Spinal cord (tissue), 10 donors: ENCODE results near the gene SLC34A1. TPM values are rescaled to one million over a fixed set of nuclear protein-coding genes. Genes with fewer than 3 reads are reported as not detected.

Source experiments
- DNase-seq, 6 donors: peaks; one replicate each; pipeline versions ENCODE4 v3.0.0 to v3.0.0-alpha.2; 2013 to 2015; ENCODE audit warnings: low spot score in 6 of 6, low read depth in 4 of 6
- H3K27ac ChIP-seq: one replicate; pipeline ENCODE4 v1.5.1; 2013; ENCODE audit warnings: low read depth, low read length, control low read depth
- H3K27me3 ChIP-seq: one replicate; pipeline ENCODE4 v1.6.1; 2013; ENCODE audit warnings: low read length; ENCODE audit not compliant: control insufficient read depth, insufficient read depth
- H3K36me3 ChIP-seq: one replicate; pipeline ENCODE4 v1.6.1; 2013; ENCODE audit warnings: low read length; ENCODE audit not compliant: control insufficient read depth, insufficient read depth
- H3K4me1 ChIP-seq: one replicate; pipeline ENCODE4 v1.6.1; 2013; ENCODE audit warnings: low read length; ENCODE audit not compliant: control insufficient read depth, insufficient read depth
- H3K4me3 ChIP-seq: one replicate; pipeline ENCODE4 v1.5.1; 2013; ENCODE audit warnings: low read depth, low read length, control low read depth
- H3K9me3 ChIP-seq: one replicate; pipeline ENCODE4 v1.6.1; 2013; ENCODE audit warnings: low read length; ENCODE audit not compliant: control insufficient read depth, insufficient read depth
- WGBS: methylation state at CpG from one replicate; pipeline ENCODE4 v1.1.5; 2013; ENCODE audit warnings: missing lambda C conversion rate; ENCODE audit not compliant: insufficient coverage; 5-methylcytosine and 5-hydroxymethylcytosine counted together
- polyA plus RNA-seq, 2 donors: library from polyadenylated mRNA; unstranded; fragments of 120-200 nt; gene quantifications; one replicate each; pipeline ENCODE4 v1.2.1, GENCODE V29; 2013; ENCODE audit not compliant: insufficient read length in 2 of 2
- total RNA-seq, 2 donors: library from RNA; depleted of rRNA in 1 of 2; stranded (reverse); fragments of 120-200 nt in 1 of 2; fragments of >200 nt in 1 of 2; gene quantifications; one replicate each; pipeline versions ENCODE4 v1.2.3 to v1.2.4, GENCODE V29; 2013 to 2014
- donor health status: healthy.

SLC34A1 gene
- total and polyA plus RNA-seq, 4 donors = 0.68 to 1.2 TPM; not detected in 2

GRCh38 chr5:177367323-177367848 is 16.8 kb upstream of the SLC34A1 start:
- no peak overlapping the region for H3K27ac ChIP-seq
- H3K27me3 ChIP-seq = peaks cover 46% of the 10 kb centered on the region
- no peaks in the 10 kb centered on the region for H3K9me3 ChIP-seq
- no peak for DNase-seq
- 6% methylated on average over 44 of the region's 46 CpGs for WGBS
- H3K4me1 ChIP-seq = peaks cover 51% of the 10 kb centered on the region
- peak overlapping the region; percentile 52 for H3K4me3 ChIP-seq
- H3K36me3 ChIP-seq = peaks cover 5% of the 10 kb centered on the region

DNA sequence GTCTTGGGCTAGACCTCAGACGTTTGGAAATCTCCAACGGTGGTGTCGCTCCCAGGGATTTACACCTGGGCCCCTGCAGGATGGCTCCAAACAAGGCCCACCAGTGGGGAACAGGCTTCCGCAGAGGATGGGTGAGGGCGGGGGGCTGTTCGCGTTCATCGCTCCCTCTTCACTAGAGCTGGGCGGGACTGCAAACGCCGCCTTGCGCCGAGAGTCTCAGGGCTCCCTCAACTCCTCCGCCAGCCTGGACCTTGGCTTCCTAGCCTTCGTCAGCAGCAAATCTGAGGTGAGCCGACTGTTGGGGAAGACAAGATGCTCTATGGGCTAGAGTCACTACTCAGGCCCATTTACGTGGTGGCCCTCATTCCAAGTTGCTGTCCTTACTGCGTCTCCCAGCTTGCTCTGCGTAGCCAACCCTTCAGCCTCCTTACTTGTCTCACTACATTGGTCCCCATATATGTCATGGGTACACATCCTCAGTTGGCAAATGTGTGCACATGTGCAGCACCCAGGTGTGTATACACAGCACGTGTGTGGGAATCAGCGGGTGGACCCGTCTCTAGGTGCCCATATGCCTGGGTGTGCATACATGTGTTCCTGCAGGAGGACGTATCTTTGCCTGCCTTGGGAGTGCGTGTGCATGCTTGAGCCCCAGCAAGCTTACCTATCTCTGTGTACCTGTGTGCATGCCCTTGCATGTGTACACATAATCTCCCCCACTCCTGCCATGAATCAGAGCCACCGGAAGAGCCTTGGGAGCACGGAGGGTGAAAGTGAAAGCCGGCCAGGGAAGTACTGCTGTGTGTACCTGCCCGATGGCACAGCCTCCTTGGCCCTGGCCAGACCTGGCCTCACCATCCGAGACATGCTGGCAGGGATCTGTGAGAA is 16.0 kb upstream of the SLC34A1 start:
- Histone ChIP-seq H3K9me3 (no peaks in the 10 kb centered on the region), H3K4me3 (no peak overlapping the region), H3K36me3 (peaks cover 5% of the 10 kb centered on the region), H3K27me3 (peaks cover 45% of the 10 kb centered on the region), H3K4me1 (peaks cover 43% of the 10 kb centered on the region), H3K27ac (no peak overlapping the region)
- WGBS = 66% methylated on average over 26 of the region's 29 CpGs
- DNase-seq = no peak

DNA sequence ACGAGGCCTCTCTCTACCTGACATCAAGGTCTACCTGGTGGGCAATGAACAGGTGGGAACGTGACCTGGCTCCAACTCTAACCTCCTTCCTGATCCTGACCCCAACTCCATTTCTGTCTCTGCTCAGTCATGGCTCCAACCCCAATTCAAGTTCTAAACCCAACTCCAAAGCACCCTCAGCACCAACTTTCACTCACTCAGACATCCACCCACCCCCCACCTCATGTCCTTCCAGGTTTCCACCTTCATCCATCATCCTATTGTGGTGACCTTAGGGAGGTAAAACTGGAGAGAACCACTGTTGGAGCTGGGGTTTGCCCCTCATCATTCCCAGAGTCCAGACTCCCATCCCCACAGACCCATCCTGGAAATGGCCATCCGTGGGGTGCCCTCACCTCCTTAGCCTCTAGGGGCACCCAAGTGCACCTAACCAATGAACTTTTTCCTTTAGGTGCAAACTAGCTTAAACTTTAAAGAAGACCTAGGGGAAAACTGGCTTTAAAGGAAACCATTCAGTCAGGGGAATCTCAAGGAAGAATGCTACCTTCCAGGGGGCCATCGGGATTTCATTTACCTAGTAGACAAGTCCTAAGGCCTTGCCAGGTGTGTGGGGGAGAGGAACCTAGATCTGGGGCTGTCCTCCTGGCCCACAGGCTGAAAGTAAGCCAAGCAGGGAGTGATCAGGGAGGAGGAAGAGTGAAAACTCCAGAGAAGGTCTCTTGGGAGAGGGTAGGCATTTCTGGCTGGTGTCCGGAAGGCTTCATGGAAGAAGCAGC is 15.2 kb upstream of the SLC34A1 start:
- H3K27ac ChIP-seq = no peak overlapping the region
- no peak for DNase-seq
- 98% methylated on average over 4 of the region's 5 CpGs for WGBS
- H3K27me3 ChIP-seq = peaks cover 40% of the 10 kb centered on the region
- H3K9me3 ChIP-seq = no peaks in the 10 kb centered on the region
- H3K4me1 ChIP-seq = peaks cover 40% of the 10 kb centered on the region
- H3K36me3 ChIP-seq = peaks cover 8% of the 10 kb centered on the region
- H3K4me3 ChIP-seq = no peak overlapping the region

DNA sequence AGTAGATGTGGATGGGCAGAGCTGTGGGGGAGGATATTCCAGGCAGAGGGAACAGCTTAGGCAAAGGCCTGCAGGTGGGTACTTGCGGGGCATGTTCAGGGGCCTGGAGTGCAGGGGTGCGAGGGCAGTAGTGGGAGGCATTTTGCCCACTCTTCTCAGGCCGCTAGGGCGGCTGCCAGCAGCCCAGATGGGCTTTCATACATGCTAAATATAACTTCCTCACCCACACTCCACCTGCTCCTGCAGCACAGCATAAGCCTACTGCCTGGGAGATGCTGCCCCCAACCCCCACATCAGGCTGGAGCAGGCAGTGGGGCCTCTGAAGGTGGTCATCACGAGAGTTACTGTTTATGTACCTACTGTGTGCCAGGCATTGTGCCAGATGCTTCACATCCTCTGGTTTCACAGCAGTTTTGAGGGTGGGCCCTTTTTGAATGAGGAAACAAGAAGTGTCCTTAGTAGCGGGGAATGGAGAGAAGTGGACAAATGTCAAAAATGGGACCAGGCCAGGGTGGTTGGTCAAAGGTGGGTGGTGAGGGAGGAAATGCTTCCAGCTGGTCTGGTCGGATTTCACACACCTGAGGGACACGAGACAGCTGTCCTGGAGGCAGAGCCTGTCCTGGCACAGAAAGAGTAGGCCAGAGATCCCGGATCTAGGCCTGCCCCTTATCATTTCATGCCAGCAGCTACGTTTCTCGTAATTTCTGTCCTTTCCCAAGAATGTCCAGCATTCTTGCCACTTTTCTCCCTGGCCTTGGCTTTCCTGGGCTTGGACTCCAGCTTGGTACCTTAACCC is 14.4 kb upstream of the SLC34A1 start:
- DNase-seq = no peak

DNA sequence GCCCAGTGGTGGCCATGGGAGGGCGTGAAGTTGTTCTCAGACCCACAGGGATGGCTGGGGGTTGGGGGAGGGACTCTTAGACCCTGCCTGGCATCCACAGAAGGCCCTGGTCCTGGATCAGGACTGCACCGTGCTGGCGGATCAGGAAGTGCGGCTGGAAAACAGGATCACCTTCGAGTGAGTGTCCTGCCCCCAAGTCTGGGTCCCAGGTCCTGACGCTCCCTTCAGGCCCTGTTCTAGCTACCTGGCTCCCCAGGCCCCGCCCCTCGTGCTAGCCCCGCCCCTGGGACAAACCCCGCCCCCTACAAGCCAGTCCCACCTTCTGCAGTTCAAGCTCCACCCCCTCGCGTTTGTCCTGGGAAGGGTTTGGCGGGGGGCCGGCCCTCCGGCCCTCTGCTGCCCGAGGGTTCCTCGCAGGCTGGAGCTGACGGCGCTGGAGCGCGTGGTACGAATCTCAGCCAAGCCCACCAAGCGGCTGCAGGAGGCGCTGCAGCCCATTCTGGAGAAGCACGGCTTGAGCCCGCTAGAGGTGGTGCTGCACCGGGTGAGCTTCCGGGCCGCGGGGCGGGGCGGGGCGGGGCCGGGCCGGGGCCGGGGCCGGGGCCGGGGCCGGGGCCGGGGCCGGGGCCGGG is 13.6 kb upstream of the SLC34A1 start:
- H3K4me3 ChIP-seq = no peak overlapping the region
- peaks cover 33% of the 10 kb centered on the region for H3K27me3 ChIP-seq
- DNase-seq = peak in 4 of 6 donors; percentile 44 to 89 (median 72)
- peaks cover 8% of the 10 kb centered on the region for H3K36me3 ChIP-seq
- WGBS = 3% methylated on average over 32 of the region's 42 CpGs
- H3K4me1 ChIP-seq = peaks cover 40% of the 10 kb centered on the region
- H3K9me3 ChIP-seq = no peaks in the 10 kb centered on the region
- no peak overlapping the region for H3K27ac ChIP-seq

More for the DNA sequence above, 14.4 kb upstream of the SLC34A1 start:
- peaks cover 8% of the 10 kb centered on the region for H3K36me3 ChIP-seq
- 85% methylated on average over 11 of the region's 11 CpGs for WGBS
- no peak overlapping the region for H3K4me3 ChIP-seq
- H3K4me1 ChIP-seq = peaks cover 40% of the 10 kb centered on the region
- no peak overlapping the region for H3K27ac ChIP-seq
- no peaks in the 10 kb centered on the region for H3K9me3 ChIP-seq
- peaks cover 33% of the 10 kb centered on the region for H3K27me3 ChIP-seq

DNA sequence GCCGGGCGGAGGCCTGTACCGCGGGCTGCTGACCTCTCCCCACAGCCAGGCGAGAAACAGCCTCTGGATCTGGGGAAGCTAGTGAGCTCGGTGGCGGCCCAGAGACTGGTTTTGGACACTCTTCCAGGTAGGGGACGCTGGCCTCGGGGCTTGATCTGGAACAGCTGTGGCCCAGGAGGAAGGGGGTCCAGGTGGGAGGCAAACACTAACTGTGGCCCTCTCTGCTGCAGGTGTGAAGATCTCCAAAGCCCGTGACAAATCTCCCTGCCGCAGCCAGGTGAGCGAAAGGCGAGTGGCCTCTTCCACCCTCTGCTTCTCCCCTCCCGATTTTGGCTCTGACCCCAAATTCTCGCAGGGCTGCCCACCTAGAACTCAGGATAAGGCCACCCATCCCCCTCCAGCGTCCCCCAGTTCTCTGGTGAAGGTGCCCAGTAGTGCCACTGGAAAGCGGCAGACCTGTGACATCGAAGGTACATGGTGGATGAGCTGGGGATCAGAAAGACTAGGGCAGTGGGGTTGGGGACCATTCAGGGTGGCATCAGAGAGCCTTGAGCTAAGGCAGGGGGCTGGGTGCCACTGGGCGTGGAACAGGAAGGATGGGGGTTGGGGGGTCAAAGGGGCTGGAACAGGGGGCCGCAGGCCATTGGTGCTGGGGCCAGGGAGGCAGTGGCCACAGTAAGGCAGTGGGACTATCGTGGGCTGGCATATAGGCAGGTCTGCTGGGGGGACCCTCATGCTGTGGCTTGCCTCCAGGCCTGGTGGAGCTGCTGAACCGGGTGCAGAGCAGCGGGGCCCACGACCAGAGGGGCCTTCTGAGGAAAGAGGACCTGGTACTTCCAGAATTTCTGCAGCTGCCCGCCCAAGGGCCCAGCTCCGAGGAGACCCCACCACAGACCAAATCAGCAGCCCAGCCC is 12.9 kb upstream of the SLC34A1 start:
- Histone ChIP-seq H3K27me3 (peaks cover 33% of the 10 kb centered on the region), H3K27ac (no peak overlapping the region), H3K4me3 (peak overlapping the region; percentile 21), H3K36me3 (peaks cover 8% of the 10 kb centered on the region), H3K9me3 (no peaks in the 10 kb centered on the region), H3K4me1 (peaks cover 40% of the 10 kb centered on the region)
- 52% methylated on average over 23 of the region's 26 CpGs for WGBS
- DNase-seq = no peak

DNA sequence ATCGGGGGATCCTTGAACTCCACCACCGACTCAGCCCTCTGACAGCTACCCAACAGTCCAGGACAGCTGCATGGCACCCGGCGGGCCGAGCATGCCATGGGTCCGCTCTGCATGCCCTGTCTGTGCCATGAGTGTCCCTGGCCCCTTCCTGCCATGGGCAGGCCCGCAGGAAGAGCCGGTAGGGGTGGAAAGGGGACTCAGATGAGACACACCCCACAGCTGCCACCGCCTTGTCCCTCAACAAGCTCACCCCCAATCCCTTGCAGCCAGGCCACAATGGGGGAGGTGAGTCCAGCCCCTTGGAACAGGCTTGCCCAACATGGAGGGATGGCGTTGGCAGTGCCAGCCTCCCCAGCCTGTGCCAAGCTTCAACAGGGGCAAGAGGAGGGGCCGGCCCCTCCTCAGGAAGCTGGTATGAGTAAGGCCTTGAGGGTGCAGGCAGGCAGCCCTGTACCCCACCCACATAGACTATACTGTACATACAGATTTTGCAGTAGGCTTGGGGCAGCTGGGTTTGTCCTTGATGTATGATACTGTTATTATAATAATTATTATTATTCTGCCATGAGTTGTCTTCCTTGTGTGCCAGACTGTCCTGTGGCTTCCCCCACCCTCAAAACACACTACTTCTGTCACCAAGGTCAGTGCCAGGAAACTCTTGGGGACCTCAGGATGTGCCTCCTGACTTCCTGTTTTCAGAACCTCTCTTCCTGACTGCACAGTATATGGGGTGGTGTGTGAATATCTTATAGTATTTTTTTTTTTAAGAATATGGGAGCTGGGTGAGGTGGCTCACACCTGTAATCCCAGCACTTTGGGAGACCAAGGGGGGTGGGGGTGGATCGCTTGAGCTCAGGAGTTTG is 12.0 kb upstream of the SLC34A1 start:
- H3K27ac ChIP-seq = no peak overlapping the region
- WGBS = 95% methylated on average over 6 of the region's 12 CpGs
- DNase-seq = no peak
- H3K4me1 ChIP-seq = peaks cover 31% of the 10 kb centered on the region
- H3K27me3 ChIP-seq = peaks cover 25% of the 10 kb centered on the region
- no peaks in the 10 kb centered on the region for H3K9me3 ChIP-seq
- no peak overlapping the region for H3K4me3 ChIP-seq
- peaks cover 8% of the 10 kb centered on the region for H3K36me3 ChIP-seq

GRCh38 chr5:177372910-177373309 is 11.3 kb upstream of the SLC34A1 start:
- no peak for DNase-seq
- H3K9me3 ChIP-seq = no peaks in the 10 kb centered on the region
- 91% methylated on average over 6 of the region's 6 CpGs for WGBS
- peaks cover 19% of the 10 kb centered on the region for H3K27me3 ChIP-seq
- no peak overlapping the region for H3K4me3 ChIP-seq
- no peak overlapping the region for H3K27ac ChIP-seq
- peaks cover 8% of the 10 kb centered on the region for H3K36me3 ChIP-seq
- H3K4me1 ChIP-seq = peaks cover 24% of the 10 kb centered on the region
